HG02588 (cell line): ENCODE data around the gene NUMB.
"Not testable (repeated sequence)": the region's sequence is repeated elsewhere in the genome, so short reads cannot be mapped to it uniquely, and the experiment has no call there.

ENCODE experiments used
- ATAC-seq: cut with Tn5 transposase; IDR thresholded peaks from one replicate; pipeline ENCODE4 v1.9.1; 2021; ENCODE audit warnings: mild to moderate bottlenecking, moderate library complexity; ENCODE audit not compliant: unreplicated experiment

NUMB gene

GRCh38 chr14:73423092-73423491 is 35.3 kb downstream of the NUMB start:
- not testable (repeated sequence) for ATAC-seq

GRCh38 chr14:73422515-73422914 is 35.8 kb downstream of the NUMB start:
- no peak for ATAC-seq

- no peak for ATAC-seq
Observed at GRCh38 chr14:73418227-73418626, 40.1 kb downstream of the NUMB start.

- ATAC-seq, result not testable (repeated sequence)
Observed at GRCh38 chr14:73406248-73406647, 52.1 kb downstream of the NUMB start.

GRCh38 chr14:73403181-73403752 is 55.1 kb downstream of the NUMB start:
- ATAC-seq, result no peak

GRCh38 chr14:73402579-73402978 is 55.8 kb downstream of the NUMB start:
- no peak for ATAC-seq

- no peak for ATAC-seq
Observed at GRCh38 chr14:73397810-73398209, 60.5 kb downstream of the NUMB start.

GRCh38 chr14:73394317-73394716 is 64.0 kb downstream of the NUMB start:
- ATAC-seq, result no peak

- ATAC-seq, result no peak
Observed at GRCh38 chr14:73393375-73393774, 65.0 kb downstream of the NUMB start.

- no peak for ATAC-seq
Observed at GRCh38 chr14:73392329-73393257, 65.8 kb downstream of the NUMB start.

- not testable (repeated sequence) for ATAC-seq
Observed at GRCh38 chr14:73387860-73388259, 70.5 kb downstream of the NUMB start.

- ATAC-seq, result no peak
Observed at GRCh38 chr14:73386342-73386741, 72.0 kb downstream of the NUMB start.

- not testable (repeated sequence) for ATAC-seq
Observed at GRCh38 chr14:73385021-73385420, 73.3 kb downstream of the NUMB start.

- ATAC-seq, result no peak
Observed at GRCh38 chr14:73383356-73383755, 75.0 kb downstream of the NUMB start.

- no peak for ATAC-seq
Observed at GRCh38 chr14:73381380-73382013, 76.8 kb downstream of the NUMB start.

GRCh38 chr14:73376585-73376984 is 81.8 kb downstream of the NUMB start:
- ATAC-seq, result no peak

- no peak for ATAC-seq
Observed at GRCh38 chr14:73375861-73376260, 82.5 kb downstream of the NUMB start.

- no peak for ATAC-seq
Observed at GRCh38 chr14:73374218-73374617, 84.1 kb downstream of the NUMB start.

GRCh38 chr14:73372529-73372928 is 85.8 kb downstream of the NUMB start:
- no peak for ATAC-seq

- no peak for ATAC-seq
Observed at GRCh38 chr14:73370561-73370960, 87.8 kb downstream of the NUMB start.

GRCh38 chr14:73369428-73369827 is 88.9 kb downstream of the NUMB start:
- ATAC-seq, result no peak

- ATAC-seq, result no peak
Observed at GRCh38 chr14:73368616-73369015, 89.7 kb downstream of the NUMB start.
